H9 (cell line): Measurements from ENCODE around the gene MLST8. TPM values are rescaled to one million over a fixed set of nuclear protein-coding genes. Genes with fewer than 3 reads are reported as not detected.

Experiments used
- DNase-seq: peaks from one replicate; pipeline ENCODE4 v3.0.0-alpha.2; 2017
- H2AFZ ChIP-seq: one replicate; pipeline ENCODE4 v1.6.1; 2013; ENCODE audit warnings: mild to moderate bottlenecking, low read length, control low read depth, moderate library complexity
- H2AK5ac ChIP-seq: 2 replicates; pipeline ENCODE4 v1.6.1; 2013; ENCODE audit warnings: low read length, control low read depth, mixed read lengths; ENCODE audit not compliant: insufficient read length
- H2BK120ac ChIP-seq: one replicate; pipeline ENCODE4 v1.6.1; 2013; ENCODE audit warnings: low read depth, mild to moderate bottlenecking, low read length, control low read depth, inconsistent platforms; ENCODE audit not compliant: poor library complexity, severe bottlenecking
- H2BK12ac ChIP-seq: 2 replicates; pipeline ENCODE4 v1.6.1; 2013; ENCODE audit warnings: low read length, control low read depth, mixed read lengths, low read depth; ENCODE audit not compliant: insufficient read length
- H2BK15ac ChIP-seq: 2 replicates; pipeline ENCODE4 v1.6.1; 2013; ENCODE audit warnings: low read depth, low read length, control low read depth
- H2BK20ac ChIP-seq: one replicate; pipeline ENCODE4 v1.6.1; 2013; ENCODE audit warnings: low read depth, mild to moderate bottlenecking, low read length, control low read depth, inconsistent platforms; ENCODE audit not compliant: poor library complexity, severe bottlenecking
- H2BK5ac ChIP-seq: 2 replicates; pipeline ENCODE4 v1.6.1; 2013; ENCODE audit warnings: low read length, control low read depth, mixed read lengths; ENCODE audit not compliant: insufficient read length
- H3K14ac ChIP-seq: 2 replicates; pipeline ENCODE4 v1.6.1; 2013; ENCODE audit warnings: low read length, control low read depth; ENCODE audit not compliant: insufficient read depth
- H3K18ac ChIP-seq: 2 replicates; pipeline ENCODE4 v1.6.1; 2013; ENCODE audit warnings: low read depth, mild to moderate bottlenecking, mixed read lengths, low read length, control low read depth; ENCODE audit not compliant: insufficient read length
- H3K23ac ChIP-seq: 2 replicates; pipeline ENCODE4 v1.6.1; 2013; ENCODE audit warnings: low read length, control low read depth, mixed read lengths, low read depth; ENCODE audit not compliant: insufficient read length
- H3K23me2 ChIP-seq: 2 replicates; pipeline ENCODE4 v1.6.1; 2013; ENCODE audit warnings: low read depth, mild to moderate bottlenecking, mixed read lengths, low read length, control low read depth; ENCODE audit not compliant: insufficient read length, poor library complexity, severe bottlenecking
- H3K27ac ChIP-seq: 2 replicates; pipeline ENCODE4 v1.5.1; 2013; ENCODE audit warnings: low read length, control low read depth, mixed read lengths, low read depth; ENCODE audit not compliant: insufficient read length
- H3K27me3 ChIP-seq: 2 replicates; pipeline ENCODE4 v1.6.1; 2013; ENCODE audit warnings: low read length, control low read depth, inconsistent platforms; ENCODE audit not compliant: insufficient read depth
- H3K4ac ChIP-seq: 2 replicates; pipeline ENCODE4 v1.6.1; 2013; ENCODE audit warnings: low read depth, mild to moderate bottlenecking, control low read depth, inconsistent platforms, low read length, moderate library complexity
- H3K4me1 ChIP-seq: 2 replicates; pipeline ENCODE4 v1.6.1; 2013; ENCODE audit warnings: low read length, control low read depth, inconsistent platforms; ENCODE audit not compliant: insufficient read depth
- H3K4me2 ChIP-seq: 2 replicates; pipeline ENCODE4 v1.6.1; 2013; ENCODE audit warnings: low read length, control low read depth, mixed read lengths; ENCODE audit not compliant: insufficient read length, insufficient read depth
- H3K56ac ChIP-seq: 2 replicates; pipeline ENCODE4 v1.6.1; 2013; ENCODE audit warnings: low read depth, mild to moderate bottlenecking, mixed read lengths, low read length, control low read depth; ENCODE audit not compliant: insufficient read length
- H3K79me1 ChIP-seq: 2 replicates; pipeline ENCODE4 v1.6.1; 2013; ENCODE audit warnings: low read depth, mild to moderate bottlenecking, moderate library complexity, low read length, control low read depth, inconsistent platforms; ENCODE audit not compliant: insufficient read depth, poor library complexity, severe bottlenecking
- H3K79me2 ChIP-seq: 2 replicates; pipeline ENCODE4 v1.6.1; 2013; ENCODE audit warnings: low read length, control low read depth, inconsistent platforms; ENCODE audit not compliant: insufficient read depth
- H3K9ac ChIP-seq: 2 replicates; pipeline ENCODE4 v1.6.1; 2013; ENCODE audit warnings: low read length, control low read depth, mixed read lengths; ENCODE audit not compliant: insufficient read length; ENCODE audit errors: extremely low read depth
- H3K9me3 ChIP-seq: one replicate; pipeline ENCODE4 v1.6.1; 2013; ENCODE audit warnings: low read depth, low read length, inconsistent platforms; ENCODE audit not compliant: control insufficient read depth
- H3T11ph ChIP-seq: one replicate; pipeline ENCODE4 v1.6.1; 2013; ENCODE audit warnings: mild to moderate bottlenecking, low read length, control low read depth, inconsistent platforms
- H4K20me1 ChIP-seq: one replicate; pipeline ENCODE4 v1.6.1; 2013; ENCODE audit not compliant: control insufficient read depth, insufficient read length, insufficient read depth
- H4K5ac ChIP-seq: 2 replicates; pipeline ENCODE4 v1.6.1; 2013; ENCODE audit warnings: low read depth, mild to moderate bottlenecking, mixed read lengths, low read length, control low read depth; ENCODE audit not compliant: insufficient read length
- H4K8ac ChIP-seq: replicated peaks from 2 replicates; pipeline ENCODE4 v1.6.1; 2013; ENCODE audit warnings: low read length, control low read depth, mixed read lengths, low read depth; ENCODE audit not compliant: insufficient read length
- H4K91ac ChIP-seq: 2 replicates; pipeline ENCODE4 v1.6.1; 2013; ENCODE audit warnings: low read depth, mild to moderate bottlenecking, moderate library complexity, mixed read lengths, low read length, control low read depth; ENCODE audit not compliant: insufficient read length
- H3K27ac Mint-ChIP-seq, 3 experiments: 2 replicates in 2 of 3; 3 replicates in 1 of 3; pipeline ENCODE4 v1.8.0; 2020 to 2021; ENCODE audit warnings: mixed read lengths in 3 of 3, mild to moderate bottlenecking in 1 of 3, moderate library complexity in 1 of 3
- H3K27me3 Mint-ChIP-seq: 2 replicates; pipeline ENCODE4 v1.8.0; 2021; ENCODE audit warnings: low read depth, mild to moderate bottlenecking, moderate library complexity, mixed read lengths
- H3K36me3 Mint-ChIP-seq, 3 experiments: 2 replicates in 2 of 3; 3 replicates in 1 of 3; pipeline ENCODE4 v1.8.0; 2020 to 2021; ENCODE audit warnings: low read depth in 3 of 3, mixed read lengths in 3 of 3; ENCODE audit not compliant: insufficient read depth in 1 of 3
- H3K4me1 Mint-ChIP-seq, 2 experiments: 2 replicates each; pipeline ENCODE4 v1.8.0; 2020; ENCODE audit warnings: mixed read lengths in 2 of 2
- H3K4me3 Mint-ChIP-seq, 2 experiments: 2 replicates in 1 of 2; 3 replicates in 1 of 2; pipeline ENCODE4 v1.8.0; 2020 to 2021; ENCODE audit warnings: mild to moderate bottlenecking in 2 of 2, mixed read lengths in 2 of 2, moderate library complexity in 1 of 2
- H3K9me3 Mint-ChIP-seq, 2 experiments: 2 replicates in 1 of 2; 3 replicates in 1 of 2; pipeline ENCODE4 v1.8.0; 2020; ENCODE audit warnings: mild to moderate bottlenecking in 2 of 2, mixed read lengths in 2 of 2, moderate library complexity in 1 of 2
- CTCF ChIP-seq: fragments of 200-600 bp; sonication (generic); conservative IDR thresholded peaks from 3 replicates; pipeline ENCODE4 v1.8.0; 2021; ENCODE audit warnings: antibody characterized with exemption, mild to moderate bottlenecking
- WGBS: extraction: QIAGEN DNeasy Blood & Tissue Kit; methylation state at CpG from one replicate; pipeline ENCODE4 v1.1.7; 2013; ENCODE audit warnings: missing lambda C conversion rate, low lambda C conversion rate, mixed read lengths; ENCODE audit not compliant: insufficient read length; ENCODE audit errors: extremely low coverage; 5-methylcytosine and 5-hydroxymethylcytosine counted together
- total RNA-seq: library from RNA; stranded (reverse); gene quantifications from 2 replicates; pipeline ENCODE4 v1.2.1, GENCODE V29; 2021

The MLST8 gene
- total RNA-seq, 1 experiment from 2014 or later = 74.5 TPM

DNA sequence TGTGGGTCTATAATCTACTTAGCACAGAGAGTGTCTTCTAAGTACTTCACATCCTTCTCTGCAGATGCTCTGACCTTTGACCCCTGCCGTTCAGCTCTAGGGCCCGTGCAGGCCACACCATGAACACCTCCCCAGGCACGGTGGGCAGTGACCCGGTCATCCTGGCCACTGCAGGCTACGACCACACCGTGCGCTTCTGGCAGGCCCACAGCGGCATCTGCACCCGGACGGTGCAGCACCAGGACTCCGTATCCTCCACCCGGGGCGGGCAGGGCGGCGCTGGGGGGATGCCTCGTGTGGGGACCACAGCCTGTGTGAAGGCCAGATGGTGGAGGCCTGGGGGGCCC is 686 bp downstream of the MLST8 start:
- Histone ChIP-seq H2BK120ac (no peak overlapping the region), H4K8ac (no peak overlapping the region), H3K79me1 (no peaks in the 10 kb centered on the region), H3K9ac (peak overlapping the region; percentile 65), H4K20me1 (no peaks in the 10 kb centered on the region), H3K56ac (no peak overlapping the region), H2BK20ac (no peak overlapping the region), H3K23ac (no peak overlapping the region), H4K5ac (no peak overlapping the region), H2AK5ac (no peak overlapping the region), H3K9me3 (no peaks in the 10 kb centered on the region), H3K14ac (no peak overlapping the region), H3K23me2 (peaks cover 12% of the 10 kb centered on the region), H3K4me1 (no peaks in the 10 kb centered on the region; the same call in 1 of the 2 replicates), H2AFZ (no peak overlapping the region), H3K4ac (no peak overlapping the region), H3K27ac (no peak overlapping the region), H2BK12ac (no peak overlapping the region), H3K27me3 (no peaks in the 10 kb centered on the region), H2BK15ac (no peak overlapping the region), H4K91ac (no peak overlapping the region), H3K4me2 (peak overlapping the region; percentile 80), H3K79me2 (no peaks in the 10 kb centered on the region), H3T11ph (no peak overlapping the region), H2BK5ac (no peak overlapping the region), H3K18ac (no peak overlapping the region)
- peaks cover 0 to 9% of the 10 kb centered on the region in 2 experiments; a peak in 1 of 5 replicates for H3K9me3 Mint-ChIP-seq
- 0 out of 3 replicates have a peak, but pooled peaks have one; percentile 3 for TF ChIP-seq CTCF
- peaks cover 6 to 9% of the 10 kb centered on the region in 2 experiments for H3K4me1 Mint-ChIP-seq
- no CpG with 5 or more reads among the region's 16 CpGs for WGBS
- no peak for DNase-seq
- peaks cover 7 to 30% (median 28%) of the 10 kb centered on the region in 3 experiments; a peak in 6 of 7 replicates for H3K36me3 Mint-ChIP-seq
- H3K4me3 Mint-ChIP-seq = peak overlapping the region; percentile 76 to 84
- H3K27ac Mint-ChIP-seq = no peak overlapping the region
- H3K27me3 Mint-ChIP-seq = peaks cover 25% of the 10 kb centered on the region
